ENCODE measurements around the gene CYP19A1.

Gene CYP19A1

GRCh38 chr15:51234176-51234927 lies 104.0 kb downstream of the CYP19A1 start:
- no peak overlapping the region for H2BK120ac ChIP-seq (ENCODE audit: insufficient read depth, low read length, poor library complexity)
- H4K91ac ChIP-seq (ENCODE audit: low read depth, low read length), result no peak overlapping the region
- H3K18ac ChIP-seq (ENCODE audit: low read length), result no peak overlapping the region
- H4K12ac ChIP-seq (ENCODE audit: low read depth, low read length), result no peak overlapping the region
- peaks cover 0 to 2% of the 10 kb centered on the region in 2 experiments for H3K36me3 ChIP-seq (ENCODE audit: control insufficient read depth in 1 of 2, insufficient read depth in 2 of 2, low read length in 2 of 2)
- H4K8ac ChIP-seq (ENCODE audit: low read depth, low read length), result no peak overlapping the region
- H2BK12ac ChIP-seq (ENCODE audit: low read length), result no peak overlapping the region
- DNase-seq, result no peak
- no CpG with 5 or more reads among the region's 14 CpGs for WGBS (ENCODE audit: extremely low coverage, insufficient coverage, insufficient read length)
- no peak overlapping the region for H3K23ac ChIP-seq (ENCODE audit: low read length)
- H3K79me1 ChIP-seq (ENCODE audit: low read length), result no peaks in the 10 kb centered on the region
- H2AK5ac ChIP-seq (ENCODE audit: low read length), result no peak overlapping the region
- no peak overlapping the region for H3K4me3 ChIP-seq (ENCODE audit: low read depth, low read length)
- H3K4ac ChIP-seq (ENCODE audit: low read depth, low read length), result no peak overlapping the region
- no peaks in the 10 kb centered on the region for H3K4me1 ChIP-seq (ENCODE audit: control insufficient read depth in 1 of 2, insufficient read depth in 2 of 2, low read length in 2 of 2)
- no peaks in the 10 kb centered on the region for H3K27me3 ChIP-seq (ENCODE audit: insufficient read depth, low read length)
- H3K9me3 ChIP-seq (ENCODE audit: insufficient read depth, low read depth, low read length), result no peaks in the 10 kb centered on the region
- H3K79me2 ChIP-seq (ENCODE audit: control insufficient read depth, insufficient read depth, low read length, poor library complexity), result no peaks in the 10 kb centered on the region
- H3K14ac ChIP-seq (ENCODE audit: low read length), result no peak overlapping the region
- H3K27ac ChIP-seq (ENCODE audit: low read depth, low read length), result no peak overlapping the region
- H3K9ac ChIP-seq (ENCODE audit: low read length), result no peak overlapping the region
- H3K4me2 ChIP-seq (ENCODE audit: low read length), result no peak overlapping the region
- H2AFZ ChIP-seq (ENCODE audit: insufficient read depth, low read length, poor library complexity), result no peak overlapping the region
- no peak overlapping the region for H2BK5ac ChIP-seq (ENCODE audit: low read depth, low read length, poor library complexity)

DNA sequence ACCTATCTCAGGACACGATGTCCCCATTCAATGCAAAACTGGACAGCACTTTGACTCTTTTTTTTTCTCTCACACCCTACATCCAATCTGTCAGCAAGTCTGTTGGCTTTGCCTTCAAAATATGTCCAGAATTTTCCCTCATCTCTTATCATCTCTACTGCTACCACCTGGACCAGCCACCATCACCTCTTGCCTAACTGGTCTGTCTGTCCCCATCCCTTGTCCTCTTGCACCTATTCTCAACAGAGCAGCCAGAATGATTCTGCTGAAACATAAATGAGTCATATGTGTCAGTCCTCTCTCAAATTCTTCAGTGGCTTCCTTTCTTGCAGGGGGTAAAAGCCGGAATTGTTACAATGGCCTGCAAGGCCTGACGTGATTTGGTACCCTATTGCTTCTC lies 105.8 kb downstream of the CYP19A1 start:
- H3K4me2 ChIP-seq (ENCODE audit: low read length), result no peak overlapping the region
- H3K4ac ChIP-seq (ENCODE audit: low read depth, low read length), result no peak overlapping the region
- H2BK5ac ChIP-seq (ENCODE audit: low read depth, low read length, poor library complexity), result no peak overlapping the region
- H2BK120ac ChIP-seq (ENCODE audit: insufficient read depth, low read length, poor library complexity), result no peak overlapping the region
- no peak overlapping the region for H3K27ac ChIP-seq (ENCODE audit: low read depth, low read length)
- peaks cover 0 to 2% of the 10 kb centered on the region in 2 experiments for H3K36me3 ChIP-seq (ENCODE audit: control insufficient read depth in 1 of 2, insufficient read depth in 2 of 2, low read length in 2 of 2)
- no peak overlapping the region for H4K12ac ChIP-seq (ENCODE audit: low read depth, low read length)
- H3K79me1 ChIP-seq (ENCODE audit: low read length), result no peaks in the 10 kb centered on the region
- H3K23ac ChIP-seq (ENCODE audit: low read length), result no peak overlapping the region
- no peaks in the 10 kb centered on the region for H3K27me3 ChIP-seq (ENCODE audit: insufficient read depth, low read length)
- no peaks in the 10 kb centered on the region for H3K79me2 ChIP-seq (ENCODE audit: control insufficient read depth, insufficient read depth, low read length, poor library complexity)
- H4K91ac ChIP-seq (ENCODE audit: low read depth, low read length), result no peak overlapping the region
- peaks cover 0 to 4% of the 10 kb centered on the region in 2 experiments for H3K4me1 ChIP-seq (ENCODE audit: control insufficient read depth in 1 of 2, insufficient read depth in 2 of 2, low read length in 2 of 2)
- no peak overlapping the region for H2BK12ac ChIP-seq (ENCODE audit: low read length)
- peak; percentile 36 to 79 for DNase-seq
- no peak overlapping the region for H3K9ac ChIP-seq (ENCODE audit: low read length)
- H2AFZ ChIP-seq (ENCODE audit: insufficient read depth, low read length, poor library complexity), result no peak overlapping the region
- WGBS (ENCODE audit: extremely low coverage, insufficient coverage, insufficient read length), result no CpG with 5 or more reads among the region's 3 CpGs
- no peak overlapping the region for H3K4me3 ChIP-seq (ENCODE audit: low read depth, low read length)
- no peak overlapping the region for H3K18ac ChIP-seq (ENCODE audit: low read length)
- no peaks in the 10 kb centered on the region for H3K9me3 ChIP-seq (ENCODE audit: insufficient read depth, low read depth, low read length)
- H4K8ac ChIP-seq (ENCODE audit: low read depth, low read length), result no peak overlapping the region
- H3K14ac ChIP-seq (ENCODE audit: low read length), result no peak overlapping the region
- H2AK5ac ChIP-seq (ENCODE audit: low read length), result no peak overlapping the region

DNA sequence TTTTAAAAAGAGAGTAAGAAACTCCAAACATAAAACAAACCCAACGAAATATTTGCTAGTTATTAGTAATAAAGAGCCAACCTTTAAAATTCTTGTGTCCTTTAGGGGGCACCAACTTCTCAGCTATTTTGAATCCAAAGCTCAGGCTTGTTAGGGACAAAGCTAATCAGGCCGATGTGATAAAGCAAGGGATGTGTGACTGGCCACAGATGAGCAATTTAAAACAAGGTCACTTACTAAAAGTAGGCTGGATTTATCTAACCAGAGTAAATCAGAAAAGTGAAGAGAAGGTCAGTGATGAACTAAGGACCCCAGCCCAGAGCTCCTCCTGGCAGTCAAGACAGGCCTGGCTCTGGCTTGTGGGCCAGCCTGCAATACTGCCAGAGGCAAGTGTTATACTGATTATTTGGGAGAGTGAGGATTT lies 108.5 kb downstream of the CYP19A1 start:
- Histone ChIP-seq H2BK120ac (ENCODE audit: insufficient read depth, low read length, poor library complexity) (no peak overlapping the region), H3K14ac (ENCODE audit: low read length) (no peak overlapping the region), H4K91ac (ENCODE audit: low read depth, low read length) (no peak overlapping the region), H3K79me2 (ENCODE audit: control insufficient read depth, insufficient read depth, low read length, poor library complexity) (no peaks in the 10 kb centered on the region), H3K18ac (ENCODE audit: low read length) (no peak overlapping the region), H3K27me3 (ENCODE audit: insufficient read depth, low read length) (no peaks in the 10 kb centered on the region), H2AFZ (ENCODE audit: insufficient read depth, low read length, poor library complexity) (no peak overlapping the region), H2AK5ac (ENCODE audit: low read length) (no peak overlapping the region), H3K27ac (ENCODE audit: low read depth, low read length) (no peak overlapping the region), H3K79me1 (ENCODE audit: low read length) (no peaks in the 10 kb centered on the region), H3K36me3 (ENCODE audit: control insufficient read depth in 1 of 2, insufficient read depth in 2 of 2, low read length in 2 of 2) (peaks cover 0 to 5% of the 10 kb centered on the region in 2 experiments), H3K4ac (ENCODE audit: low read depth, low read length) (no peak overlapping the region), H3K4me1 (ENCODE audit: control insufficient read depth in 1 of 2, insufficient read depth in 2 of 2, low read length in 2 of 2) (peaks cover 0 to 4% of the 10 kb centered on the region in 2 experiments), H3K9ac (ENCODE audit: low read length) (no peak overlapping the region), H2BK5ac (ENCODE audit: low read depth, low read length, poor library complexity) (no peak overlapping the region), H3K4me2 (ENCODE audit: low read length) (no peak overlapping the region), H3K9me3 (ENCODE audit: insufficient read depth, low read depth, low read length) (no peaks in the 10 kb centered on the region), H3K4me3 (ENCODE audit: low read depth, low read length) (no peak overlapping the region), H2BK12ac (ENCODE audit: low read length) (peak overlapping the region; percentile 60), H4K8ac (ENCODE audit: low read depth, low read length) (no peak overlapping the region), H3K23ac (ENCODE audit: low read length) (no peak overlapping the region), H4K12ac (ENCODE audit: low read depth, low read length) (no peak overlapping the region)
- no CpG with 5 or more reads among the region's 2 CpGs for WGBS (ENCODE audit: extremely low coverage, insufficient coverage, insufficient read length)
- DNase-seq, result peak in 1 of 2 donors; percentile 17

DNA sequence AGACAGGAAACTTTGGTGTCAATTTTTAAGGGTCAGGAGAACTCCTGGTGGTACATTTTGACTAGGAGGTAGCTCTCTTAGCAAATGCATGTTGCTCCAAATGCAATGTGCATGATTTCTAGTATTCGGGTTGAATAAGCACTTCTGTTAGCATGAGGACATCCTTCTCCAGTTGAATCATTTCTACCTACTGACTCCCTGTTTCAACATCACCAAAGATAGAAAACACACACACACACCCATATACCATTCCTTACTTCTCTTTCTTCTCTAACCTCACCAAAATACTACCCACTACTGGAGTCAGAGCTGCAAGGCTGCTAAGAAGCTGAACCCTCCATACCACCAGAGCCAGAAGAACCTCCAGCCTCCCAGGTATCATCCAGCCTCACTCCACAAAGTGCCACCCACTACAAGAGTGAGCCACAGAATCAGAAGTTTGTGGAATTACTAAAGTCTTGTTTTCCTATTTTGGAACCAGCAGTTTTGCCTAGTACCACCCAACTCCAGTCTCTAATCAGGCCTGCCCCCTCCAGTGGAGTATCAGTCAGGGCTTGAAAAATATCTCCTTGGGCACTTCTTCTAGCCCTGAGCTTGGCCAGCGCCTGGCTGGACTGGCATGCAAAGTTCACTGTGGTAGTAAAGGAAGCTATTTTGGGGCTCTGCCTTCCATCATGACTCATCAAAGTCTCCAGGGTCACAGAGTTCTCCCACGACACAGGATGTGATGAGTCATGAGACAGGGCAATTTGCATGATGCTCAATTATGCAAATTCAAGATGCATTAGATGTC lies 110.3 kb downstream of the CYP19A1 start:
- DNase-seq, result peak in 1 of 2 donors; percentile 15
- H3K4me2 ChIP-seq (ENCODE audit: low read length), result peak overlapping the region; percentile 26
- H2BK5ac ChIP-seq (ENCODE audit: low read depth, low read length, poor library complexity), result no peak overlapping the region
- H2AK5ac ChIP-seq (ENCODE audit: low read length), result no peak overlapping the region
- H3K23ac ChIP-seq (ENCODE audit: low read length), result no peak overlapping the region
- no peak overlapping the region for H2BK12ac ChIP-seq (ENCODE audit: low read length)
- peaks cover 0 to 4% of the 10 kb centered on the region in 2 experiments for H3K4me1 ChIP-seq (ENCODE audit: control insufficient read depth in 1 of 2, insufficient read depth in 2 of 2, low read length in 2 of 2)
- H3K9ac ChIP-seq (ENCODE audit: low read length), result no peak overlapping the region
- no peak overlapping the region for H3K4ac ChIP-seq (ENCODE audit: low read depth, low read length)
- no peak overlapping the region for H3K27ac ChIP-seq (ENCODE audit: low read depth, low read length)
- H3K18ac ChIP-seq (ENCODE audit: low read length), result peak overlapping the region; percentile 38
- no peaks in the 10 kb centered on the region for H3K27me3 ChIP-seq (ENCODE audit: insufficient read depth, low read length)
- no peak overlapping the region for H3K4me3 ChIP-seq (ENCODE audit: low read depth, low read length)
- H3K36me3 ChIP-seq (ENCODE audit: control insufficient read depth in 1 of 2, insufficient read depth in 2 of 2, low read length in 2 of 2), result peaks cover 0 to 3% of the 10 kb centered on the region in 2 experiments
- no peaks in the 10 kb centered on the region for H3K79me2 ChIP-seq (ENCODE audit: control insufficient read depth, insufficient read depth, low read length, poor library complexity)
- no peak overlapping the region for H3K14ac ChIP-seq (ENCODE audit: low read length)
- no peak overlapping the region for H2BK120ac ChIP-seq (ENCODE audit: insufficient read depth, low read length, poor library complexity)
- no peak overlapping the region for H2AFZ ChIP-seq (ENCODE audit: insufficient read depth, low read length, poor library complexity)
- H4K12ac ChIP-seq (ENCODE audit: low read depth, low read length), result no peak overlapping the region
- H4K91ac ChIP-seq (ENCODE audit: low read depth, low read length), result no peak overlapping the region
- H3K79me1 ChIP-seq (ENCODE audit: low read length), result no peaks in the 10 kb centered on the region
- no CpG with 5 or more reads among the region's 3 CpGs for WGBS (ENCODE audit: extremely low coverage, insufficient coverage, insufficient read length)
- H4K8ac ChIP-seq (ENCODE audit: low read depth, low read length), result no peak overlapping the region
- H3K9me3 ChIP-seq (ENCODE audit: insufficient read depth, low read depth, low read length), result no peaks in the 10 kb centered on the region

Measured in trophoblast cell (in vitro differentiated cells and primary cell).